Gastroesophageal sphincter (tissue), 3 donors: ENCODE data around the gene IL1RAP.

Experiments
- CTCF ChIP-seq, 4 experiments: fragments of 200-600 bp in 2 of 4; fragments of 450-650 bp in 2 of 4; sonication (generic) in 1 of 4; IDR thresholded peaks; one replicate each; pipeline ENCODE4 v1.5.1; 2017 to 2019; ENCODE audit warnings: antibody characterized with exemption in 4 of 4, mild to moderate bottlenecking in 2 of 4, moderate library complexity in 2 of 4
- EP300 ChIP-seq: sonication (generic); formaldehyde crosslinking; IDR thresholded peaks from one replicate; pipeline ENCODE4 v1.6.1; 2017; ENCODE audit warnings: antibody characterized with exemption, mild to moderate bottlenecking
- POLR2A ChIP-seq, 2 donors: fragments of 450-650 bp; IDR thresholded peaks; one replicate each; pipeline ENCODE4 v1.6.1; 2017; ENCODE audit warnings: antibody characterized with exemption in 2 of 2, mild to moderate bottlenecking in 2 of 2, moderate library complexity in 1 of 2
- POLR2AphosphoS5 ChIP-seq: sonication (generic); formaldehyde crosslinking; IDR thresholded peaks from one replicate; pipeline ENCODE4 v1.6.1; 2017; ENCODE audit warnings: antibody characterized with exemption

- no peak for TF ChIP-seq POLR2AphosphoS5
- no peak for TF ChIP-seq CTCF (IDR thresholded peaks at IDR 0.05)
- TF ChIP-seq POLR2A (IDR thresholded peaks at IDR 0.05): no peak
- TF ChIP-seq EP300: no peak
Observed at GRCh38 chr3:190595807-190596206, 81.9 kb downstream of the IL1RAP start.
